Measurements from ENCODE around the gene SERPINA3.

- TF ChIP-seq CTCF (conservative IDR thresholded peaks at IDR 0.05) (no peak), EZH2 (IDR thresholded peaks at IDR 0.05; ENCODE audit: low read depth) (no peak)
These were observed 36.2 kb upstream of the SERPINA3 start for GRCh38 chr14:94575730-94576585.
